Astrocyte of the cerebellum (primary cell): ENCODE data around the gene DOCK4.

Experiments
- DNase-seq: peaks from one replicate; pipeline ENCODE4 v3.0.0-alpha.2; 2011; ENCODE audit warnings: low read depth
- H3K4me3 ChIP-seq: 2 replicates; pipeline ENCODE4 v1.5.1; 2011; ENCODE audit warnings: mild to moderate bottlenecking, low read depth, low read length, moderate library complexity
- in situ Hi-C: cut with HindIII; loops from 2 replicates; pipeline ENCODE4 v1.10.0; 2017; ENCODE audit warnings: low sequenced_read_pairs
- TF ChIP-seq, protein P1 (sequence below): IDR thresholded peaks from 2 replicates; pipeline ENCODE4 v1.5.1; 2012; ENCODE audit warnings: low read length, low read depth, moderate library complexity, mild to moderate bottlenecking; ENCODE audit errors: missing control alignments

Gene DOCK4

DNA sequence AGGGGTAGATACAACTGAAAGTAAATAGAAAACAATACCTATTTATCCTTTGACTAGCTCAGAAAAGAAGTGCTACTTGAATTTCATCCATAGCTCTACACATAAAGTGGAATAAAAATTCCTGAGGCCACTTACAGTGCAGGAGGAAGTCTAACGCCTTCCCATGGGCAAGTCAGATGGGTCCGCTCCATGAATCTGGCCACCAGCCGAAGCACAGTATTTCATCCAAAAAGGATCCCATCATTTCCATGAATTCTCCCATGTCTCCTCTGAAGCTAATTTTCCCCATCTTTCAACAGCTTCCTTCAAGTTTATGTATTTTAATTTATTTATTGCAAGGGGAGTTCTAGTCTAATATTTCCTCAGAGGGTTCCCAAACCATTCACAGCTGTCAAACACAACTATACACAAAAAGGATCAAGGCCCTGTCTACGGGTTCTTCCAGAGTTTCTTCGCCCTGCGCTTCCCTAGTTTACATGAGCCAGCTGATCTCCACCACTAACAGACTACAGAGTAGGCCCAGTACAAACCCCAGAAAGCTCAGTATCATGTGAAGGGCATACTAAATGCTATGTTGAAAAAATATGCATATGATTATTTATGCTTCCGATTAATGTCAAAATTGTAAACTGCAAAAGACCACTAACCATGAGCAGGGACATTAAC is 184.7 kb downstream of the DOCK4 start:
- TF ChIP-seq, protein P1, sequence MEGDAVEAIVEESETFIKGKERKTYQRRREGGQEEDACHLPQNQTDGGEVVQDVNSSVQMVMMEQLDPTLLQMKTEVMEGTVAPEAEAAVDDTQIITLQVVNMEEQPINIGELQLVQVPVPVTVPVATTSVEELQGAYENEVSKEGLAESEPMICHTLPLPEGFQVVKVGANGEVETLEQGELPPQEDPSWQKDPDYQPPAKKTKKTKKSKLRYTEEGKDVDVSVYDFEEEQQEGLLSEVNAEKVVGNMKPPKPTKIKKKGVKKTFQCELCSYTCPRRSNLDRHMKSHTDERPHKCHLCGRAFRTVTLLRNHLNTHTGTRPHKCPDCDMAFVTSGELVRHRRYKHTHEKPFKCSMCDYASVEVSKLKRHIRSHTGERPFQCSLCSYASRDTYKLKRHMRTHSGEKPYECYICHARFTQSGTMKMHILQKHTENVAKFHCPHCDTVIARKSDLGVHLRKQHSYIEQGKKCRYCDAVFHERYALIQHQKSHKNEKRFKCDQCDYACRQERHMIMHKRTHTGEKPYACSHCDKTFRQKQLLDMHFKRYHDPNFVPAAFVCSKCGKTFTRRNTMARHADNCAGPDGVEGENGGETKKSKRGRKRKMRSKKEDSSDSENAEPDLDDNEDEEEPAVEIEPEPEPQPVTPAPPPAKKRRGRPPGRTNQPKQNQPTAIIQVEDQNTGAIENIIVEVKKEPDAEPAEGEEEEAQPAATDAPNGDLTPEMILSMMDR, result no peak
- no peak for DNase-seq
- H3K4me3 ChIP-seq, result no peak overlapping the region
- in situ Hi-C loops, result no loop called here

DNA sequence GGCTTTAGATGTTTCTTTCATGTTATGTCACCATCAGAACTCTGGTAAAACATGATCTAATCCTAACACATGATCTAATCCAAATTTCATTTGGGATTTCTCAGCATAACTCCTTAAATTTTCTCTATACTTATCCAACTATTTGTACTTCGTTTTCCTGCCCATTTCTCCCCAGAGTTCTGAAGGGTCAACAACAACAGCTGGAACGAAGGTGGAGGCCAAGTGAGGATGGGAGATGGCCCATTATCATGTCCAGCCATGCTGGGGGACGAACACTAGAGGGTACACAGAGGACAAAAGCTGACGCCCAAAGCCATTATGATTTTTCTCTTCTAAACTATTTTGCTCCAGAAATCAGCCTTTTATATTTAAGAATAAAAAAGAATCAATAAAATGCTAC is 185.4 kb downstream of the DOCK4 start:
- no peak for DNase-seq
- TF ChIP-seq, protein P1, result no peak
- in situ Hi-C loops, result no loop called here
- no peak overlapping the region for H3K4me3 ChIP-seq

DNA sequence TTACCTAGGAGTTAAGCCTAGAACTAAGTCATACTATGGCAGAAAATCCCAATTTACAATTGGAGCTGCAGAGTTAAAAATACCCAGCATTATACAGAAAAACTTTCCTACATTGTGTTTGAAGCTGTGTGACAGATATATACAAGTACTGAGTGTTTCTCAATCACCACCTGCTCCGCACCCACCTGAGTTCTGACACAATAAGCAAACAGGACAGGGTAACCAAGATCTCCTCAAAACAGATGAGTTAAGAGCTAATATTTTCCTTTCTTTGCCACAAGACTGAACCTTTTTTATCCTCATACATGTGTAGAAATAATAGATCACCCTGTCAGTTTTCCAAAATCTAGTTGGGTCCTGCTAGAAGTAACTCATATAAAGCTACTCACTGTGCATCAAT is 186.3 kb downstream of the DOCK4 start:
- H3K4me3 ChIP-seq, result no peak overlapping the region
- in situ Hi-C loops, result no loop called here
- DNase-seq, result no peak
- TF ChIP-seq, protein P1, result no peak

DNA sequence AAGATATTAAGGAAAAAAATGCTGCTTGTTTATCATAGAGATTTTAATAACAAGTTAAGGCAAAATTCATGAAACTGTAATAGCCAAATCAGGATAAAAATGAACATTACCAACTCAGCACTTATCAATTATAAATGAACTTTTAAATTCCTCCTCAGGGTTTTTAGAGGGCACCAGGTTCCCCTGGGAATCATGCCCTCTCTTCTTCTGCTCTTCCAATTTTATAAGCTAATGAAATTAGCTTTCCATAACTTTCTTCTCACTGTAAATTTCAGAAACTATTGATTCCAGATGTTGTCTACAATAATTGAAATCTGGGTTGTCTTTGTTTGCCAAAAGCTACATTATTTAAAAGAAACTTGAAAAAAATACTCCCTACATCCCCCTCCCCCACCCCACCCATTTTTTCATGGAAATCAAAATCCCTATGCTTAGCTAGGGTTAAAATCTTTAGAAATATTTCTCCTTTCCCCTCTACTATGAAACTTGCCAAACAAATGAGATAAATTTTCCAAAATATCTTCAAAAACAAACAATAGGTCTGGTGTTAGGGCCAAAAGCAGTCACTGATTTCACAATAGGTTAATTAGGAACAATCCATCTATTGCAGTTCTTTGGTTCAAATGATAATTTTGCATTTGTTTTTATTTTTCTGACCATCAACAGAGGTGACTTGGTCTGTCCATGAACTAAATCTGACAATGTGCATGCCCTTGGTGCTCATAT is 187.7 kb downstream of the DOCK4 start:
- DNase-seq, result no peak
- no peak overlapping the region for H3K4me3 ChIP-seq
- TF ChIP-seq, protein P1, result no peak
- in situ Hi-C loops, result no loop called here

DNA sequence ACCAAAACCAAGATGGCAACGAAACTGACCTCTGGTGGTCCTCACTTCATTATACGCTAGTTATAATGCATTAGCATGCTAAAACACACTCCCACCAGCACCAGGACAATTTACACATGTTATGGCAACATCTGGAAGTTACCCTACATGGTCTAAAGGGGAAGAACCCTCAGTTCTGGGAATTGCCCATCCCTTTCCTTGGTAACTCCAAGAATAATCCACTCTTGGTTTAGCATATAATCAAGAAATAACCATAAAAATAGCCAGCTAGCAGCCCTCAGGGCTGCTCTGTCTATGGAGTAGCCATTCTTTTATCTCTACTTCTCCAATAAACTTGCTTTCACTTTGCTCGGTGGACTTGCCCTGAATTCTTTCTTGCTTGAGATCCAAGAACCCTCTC is 191.1 kb downstream of the DOCK4 start:
- DNase-seq, result no peak
- TF ChIP-seq, protein P1, result no peak
- H3K4me3 ChIP-seq, result no peak overlapping the region
- in situ Hi-C loops, result no loop called here

DNA sequence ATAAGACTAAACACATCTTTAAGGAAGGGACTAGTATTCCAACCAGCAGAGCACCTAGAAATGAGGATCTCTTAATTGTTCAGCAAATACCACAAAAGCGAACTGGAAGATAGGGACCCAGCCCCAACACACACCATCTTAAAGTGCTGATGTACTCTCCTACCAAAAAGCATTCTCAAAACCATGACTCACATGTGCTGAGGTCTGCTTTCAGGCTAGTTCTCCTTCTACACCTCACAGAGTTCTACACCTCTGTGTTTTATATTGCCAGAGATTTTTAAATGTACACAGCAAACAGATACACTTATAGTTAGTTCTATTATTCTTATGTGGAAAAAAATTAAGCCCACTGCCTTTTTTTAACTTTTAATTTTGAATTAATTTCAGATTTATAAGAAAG is 191.9 kb downstream of the DOCK4 start:
- in situ Hi-C loops, result no loop called here
- TF ChIP-seq, protein P1, result no peak
- no peak for DNase-seq
- no peak overlapping the region for H3K4me3 ChIP-seq
